ENCODE measurements around the gene DGKH.

GRCh38 chr13:42177189-42177588 is 128.7 kb downstream of the DGKH start:
- TF ChIP-seq CTCF (IDR thresholded peaks at IDR 0.05) (no peak), POLR2AphosphoS5 (IDR thresholded peaks at IDR 0.05) (no peak)

Data from prostate gland (tissue), 2 donors.